Lower leg skin (tissue), 4 donors: Measurements from ENCODE around the gene GJD3. TPM values are rescaled to one million over a fixed set of nuclear protein-coding genes. Genes with fewer than 3 reads are reported as not detected.

Experiments used
- DNase-seq, 2 donors: peaks; one replicate each; pipeline ENCODE4 v3.0.0-alpha.2; 2019; ENCODE audit warnings: low spot score in 2 of 2
- H3K4me3 ChIP-seq: fragments of 200-600 bp; sonication (generic); 2 replicates; pipeline ENCODE4 v1.5.1; 2017; ENCODE audit warnings: mild to moderate bottlenecking, low read depth; ENCODE audit not compliant: poor library complexity, severe bottlenecking
- POLR2A ChIP-seq, 2 donors: fragments of 450-650 bp; IDR thresholded peaks; one replicate each; pipeline ENCODE4 v1.6.1; 2016 to 2017; ENCODE audit warnings: antibody characterized with exemption in 2 of 2, mild to moderate bottlenecking in 1 of 2, moderate library complexity in 1 of 2
- WGBS, 2 donors: methylation state at CpG; one replicate each; pipeline ENCODE4 v1.1.5; 2018; 5-methylcytosine and 5-hydroxymethylcytosine counted together
- intact Hi-C: fragments of 100-400 bp; cut with DNase I; formaldehyde crosslinking; loops from one replicate; pipeline ENCODE4 v1.15.0; 2023; ENCODE audit warnings: low total_unique reads
- total RNA-seq, 4 donors: library from RNA; depleted of rRNA; stranded (reverse); fragments of >200 nt; gene quantifications; one replicate each; pipeline ENCODE4 v1.1.0, GENCODE V29; 2016
- TF ChIP-seq, protein P1 (sequence below), 3 donors: fragments of 450-650 bp; IDR thresholded peaks; one replicate each; pipeline ENCODE4 v1.5.1; 2016; ENCODE audit warnings: antibody characterized with exemption in 3 of 3, mild to moderate bottlenecking in 3 of 3, moderate library complexity in 2 of 3

GJD3 gene
- total RNA-seq, 4 donors from 2014 or later, result not detected

GRCh38 chr17:40328386-40328766, 36.2 kb downstream of the GJD3 start:
- DNase-seq, result no peak
- no peak overlapping the region for H3K4me3 ChIP-seq
- WGBS, 2 donors, result 84 to 86% methylated on average over 2 of the region's 2 CpGs
- intact Hi-C loops, result no loop called here
- TF ChIP-seq, protein P1, sequence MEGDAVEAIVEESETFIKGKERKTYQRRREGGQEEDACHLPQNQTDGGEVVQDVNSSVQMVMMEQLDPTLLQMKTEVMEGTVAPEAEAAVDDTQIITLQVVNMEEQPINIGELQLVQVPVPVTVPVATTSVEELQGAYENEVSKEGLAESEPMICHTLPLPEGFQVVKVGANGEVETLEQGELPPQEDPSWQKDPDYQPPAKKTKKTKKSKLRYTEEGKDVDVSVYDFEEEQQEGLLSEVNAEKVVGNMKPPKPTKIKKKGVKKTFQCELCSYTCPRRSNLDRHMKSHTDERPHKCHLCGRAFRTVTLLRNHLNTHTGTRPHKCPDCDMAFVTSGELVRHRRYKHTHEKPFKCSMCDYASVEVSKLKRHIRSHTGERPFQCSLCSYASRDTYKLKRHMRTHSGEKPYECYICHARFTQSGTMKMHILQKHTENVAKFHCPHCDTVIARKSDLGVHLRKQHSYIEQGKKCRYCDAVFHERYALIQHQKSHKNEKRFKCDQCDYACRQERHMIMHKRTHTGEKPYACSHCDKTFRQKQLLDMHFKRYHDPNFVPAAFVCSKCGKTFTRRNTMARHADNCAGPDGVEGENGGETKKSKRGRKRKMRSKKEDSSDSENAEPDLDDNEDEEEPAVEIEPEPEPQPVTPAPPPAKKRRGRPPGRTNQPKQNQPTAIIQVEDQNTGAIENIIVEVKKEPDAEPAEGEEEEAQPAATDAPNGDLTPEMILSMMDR (IDR thresholded peaks at IDR 0.05), result no peak

GRCh38 chr17:40327735-40328385, 36.7 kb downstream of the GJD3 start:
- whole genome bisulfite sequencing, 2 donors, result 0 to 3% methylated on average over 3 of the region's 3 CpGs
- TF ChIP-seq, protein P1 (IDR thresholded peaks at IDR 0.05), result no peak
- TF ChIP-seq POLR2A (IDR thresholded peaks at IDR 0.05), result no peak
- intact Hi-C loops, result no loop called here
- H3K4me3 ChIP-seq, result no peak overlapping the region
- DNase-seq, result no peak

DNA sequence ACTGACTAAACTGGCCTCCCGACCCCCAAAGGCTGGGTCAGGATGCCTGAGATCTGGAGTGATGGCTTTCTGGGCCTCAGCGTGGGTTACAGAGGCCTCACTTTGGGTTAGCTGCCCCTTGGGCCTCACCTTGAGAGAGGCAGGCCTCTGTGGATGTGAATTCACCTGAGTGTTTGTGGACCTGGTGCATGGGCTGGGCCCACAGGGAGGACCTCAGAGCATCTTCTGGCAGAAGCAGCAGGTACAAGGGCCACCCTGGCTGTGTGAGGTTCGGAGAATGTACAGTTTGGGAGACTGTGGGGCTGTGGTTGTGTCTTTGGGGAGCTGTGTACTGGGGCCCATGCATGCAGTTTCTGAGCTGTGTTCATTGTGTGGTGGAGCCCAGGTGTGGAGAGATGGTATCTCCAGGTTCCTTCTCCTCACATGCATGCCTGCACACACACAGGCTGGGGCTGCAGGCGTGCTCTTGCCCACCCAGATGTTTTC, 37.2 kb downstream of the GJD3 start:
- H3K4me3 ChIP-seq, result no peak overlapping the region
- no peak for TF ChIP-seq POLR2A (IDR thresholded peaks at IDR 0.05)
- TF ChIP-seq, protein P1 (IDR thresholded peaks at IDR 0.05), result no peak
- WGBS, 2 donors, result 59 to 70% methylated on average over 3 to 4 of the region's 4 CpGs
- intact Hi-C loops, result no loop called here
- DNase-seq, result no peak

- no peak for TF ChIP-seq POLR2A (IDR thresholded peaks at IDR 0.05)
- TF ChIP-seq, protein P1 (IDR thresholded peaks at IDR 0.05), result no peak
- no peak overlapping the region for H3K4me3 ChIP-seq
- DNase-seq, result no peak
- WGBS, 2 donors, result 38 to 60% methylated on average over 1 of the region's 1 CpG
- intact Hi-C loops, result no loop called here
Observed at GRCh38 chr17:40326832-40327199, 37.7 kb downstream of the GJD3 start.

DNA sequence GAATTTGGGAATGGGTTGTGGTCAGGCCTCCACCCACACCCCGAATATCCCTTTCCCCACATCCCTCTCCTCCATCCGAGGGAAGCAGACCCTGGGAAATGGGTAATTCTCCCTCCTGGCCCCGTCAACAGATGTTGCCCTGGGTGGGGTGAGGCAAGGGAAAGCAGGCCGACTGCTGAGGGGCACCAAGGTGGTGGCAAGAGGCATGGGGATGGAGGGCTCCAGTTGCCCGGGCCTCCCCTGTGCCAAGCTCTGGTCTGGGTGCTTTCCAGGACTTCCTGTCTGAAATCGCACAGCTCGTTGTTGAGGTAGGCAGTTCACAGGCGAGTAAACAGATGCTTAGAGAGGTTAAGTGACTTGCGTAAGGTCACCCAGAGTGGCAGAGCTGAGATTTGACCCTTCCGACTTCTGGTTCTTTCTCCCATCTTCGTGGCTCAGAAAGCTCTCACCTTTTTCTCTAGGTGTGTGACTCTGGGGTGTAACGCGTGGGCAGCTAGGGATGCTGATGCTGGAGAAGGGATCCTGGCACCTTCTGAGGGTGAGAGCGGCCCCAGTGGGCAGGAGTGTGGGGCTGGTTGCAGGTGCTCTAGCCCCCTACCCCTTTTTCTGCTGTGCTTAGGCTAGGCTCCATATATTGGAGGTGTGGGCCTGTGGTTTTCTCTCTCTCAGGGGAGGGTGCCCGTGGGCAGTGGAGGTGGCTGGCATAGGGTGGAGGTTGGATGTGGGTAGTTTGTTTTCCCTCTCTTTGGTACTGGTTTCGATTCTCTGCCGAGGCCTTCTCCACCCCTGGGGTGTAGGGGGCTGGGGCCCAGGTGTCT, 38.3 kb downstream of the GJD3 start:
- intact Hi-C loops, result no loop called here
- DNase-seq, result no peak
- H3K4me3 ChIP-seq, result no peak overlapping the region
- no peak for TF ChIP-seq POLR2A (IDR thresholded peaks at IDR 0.05)
- TF ChIP-seq, protein P1 (IDR thresholded peaks at IDR 0.05), result no peak
- whole genome bisulfite sequencing, 2 donors, result 50 to 53% methylated on average over 17 of the region's 17 CpGs
